Neural crest cell (in vitro differentiated cells): ENCODE data around the gene ABHD8. TPM values are rescaled to one million over a fixed set of nuclear protein-coding genes. Genes with fewer than 3 reads are reported as not detected.

Source experiments
- DNase-seq: peaks from one replicate; pipeline ENCODE4 v3.0.0; 2021; ENCODE audit warnings: low read depth, mixed read lengths, low spot score
- H3K27ac Mint-ChIP-seq: one replicate; pipeline ENCODE4 v1.8.0; 2021; ENCODE audit warnings: mild to moderate bottlenecking, mixed read lengths; ENCODE audit not compliant: unreplicated experiment
- H3K27me3 Mint-ChIP-seq: 2 replicates; pipeline ENCODE4 v1.8.0; 2021; ENCODE audit warnings: low read depth, mild to moderate bottlenecking, mixed read lengths
- H3K36me3 Mint-ChIP-seq: 2 replicates; pipeline ENCODE4 v1.8.0; 2021; ENCODE audit warnings: low read depth, mild to moderate bottlenecking, mixed read lengths
- H3K4me1 Mint-ChIP-seq: 2 replicates; pipeline ENCODE4 v1.8.0; 2021; ENCODE audit warnings: mixed read lengths
- H3K4me3 Mint-ChIP-seq: one replicate; pipeline ENCODE4 v1.8.0; 2021; ENCODE audit warnings: mild to moderate bottlenecking, mixed read lengths
- H3K9me3 Mint-ChIP-seq: 2 replicates; pipeline ENCODE4 v1.8.0; 2021; ENCODE audit warnings: mixed read lengths
- total RNA-seq: library from RNA; stranded (reverse); gene quantifications from 2 replicates; pipeline ENCODE4 v1.2.1, GENCODE V29; 2021
- TF ChIP-seq, protein P1 (sequence below): fragments of 200-600 bp; sonication (generic); conservative IDR thresholded peaks from 2 replicates; pipeline ENCODE4 v1.5.0; 2021; ENCODE audit warnings: antibody characterized with exemption, mild to moderate bottlenecking

ABHD8 gene
- total RNA-seq, 1 donor from 2014 or later: 8.5 TPM

GRCh38 chr19:17320435-17320834 lies 17.2 kb upstream of the ABHD8 start:
- no peaks in the 10 kb centered on the region for H3K36me3 Mint-ChIP-seq
- H3K9me3 Mint-ChIP-seq: no peaks in the 10 kb centered on the region
- H3K4me3 Mint-ChIP-seq: no peak overlapping the region
- no peak for DNase-seq
- no peak overlapping the region for H3K27ac Mint-ChIP-seq
- TF ChIP-seq, protein P1, sequence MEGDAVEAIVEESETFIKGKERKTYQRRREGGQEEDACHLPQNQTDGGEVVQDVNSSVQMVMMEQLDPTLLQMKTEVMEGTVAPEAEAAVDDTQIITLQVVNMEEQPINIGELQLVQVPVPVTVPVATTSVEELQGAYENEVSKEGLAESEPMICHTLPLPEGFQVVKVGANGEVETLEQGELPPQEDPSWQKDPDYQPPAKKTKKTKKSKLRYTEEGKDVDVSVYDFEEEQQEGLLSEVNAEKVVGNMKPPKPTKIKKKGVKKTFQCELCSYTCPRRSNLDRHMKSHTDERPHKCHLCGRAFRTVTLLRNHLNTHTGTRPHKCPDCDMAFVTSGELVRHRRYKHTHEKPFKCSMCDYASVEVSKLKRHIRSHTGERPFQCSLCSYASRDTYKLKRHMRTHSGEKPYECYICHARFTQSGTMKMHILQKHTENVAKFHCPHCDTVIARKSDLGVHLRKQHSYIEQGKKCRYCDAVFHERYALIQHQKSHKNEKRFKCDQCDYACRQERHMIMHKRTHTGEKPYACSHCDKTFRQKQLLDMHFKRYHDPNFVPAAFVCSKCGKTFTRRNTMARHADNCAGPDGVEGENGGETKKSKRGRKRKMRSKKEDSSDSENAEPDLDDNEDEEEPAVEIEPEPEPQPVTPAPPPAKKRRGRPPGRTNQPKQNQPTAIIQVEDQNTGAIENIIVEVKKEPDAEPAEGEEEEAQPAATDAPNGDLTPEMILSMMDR: no peak
- no peaks in the 10 kb centered on the region for H3K27me3 Mint-ChIP-seq
- H3K4me1 Mint-ChIP-seq: no peaks in the 10 kb centered on the region

DNA sequence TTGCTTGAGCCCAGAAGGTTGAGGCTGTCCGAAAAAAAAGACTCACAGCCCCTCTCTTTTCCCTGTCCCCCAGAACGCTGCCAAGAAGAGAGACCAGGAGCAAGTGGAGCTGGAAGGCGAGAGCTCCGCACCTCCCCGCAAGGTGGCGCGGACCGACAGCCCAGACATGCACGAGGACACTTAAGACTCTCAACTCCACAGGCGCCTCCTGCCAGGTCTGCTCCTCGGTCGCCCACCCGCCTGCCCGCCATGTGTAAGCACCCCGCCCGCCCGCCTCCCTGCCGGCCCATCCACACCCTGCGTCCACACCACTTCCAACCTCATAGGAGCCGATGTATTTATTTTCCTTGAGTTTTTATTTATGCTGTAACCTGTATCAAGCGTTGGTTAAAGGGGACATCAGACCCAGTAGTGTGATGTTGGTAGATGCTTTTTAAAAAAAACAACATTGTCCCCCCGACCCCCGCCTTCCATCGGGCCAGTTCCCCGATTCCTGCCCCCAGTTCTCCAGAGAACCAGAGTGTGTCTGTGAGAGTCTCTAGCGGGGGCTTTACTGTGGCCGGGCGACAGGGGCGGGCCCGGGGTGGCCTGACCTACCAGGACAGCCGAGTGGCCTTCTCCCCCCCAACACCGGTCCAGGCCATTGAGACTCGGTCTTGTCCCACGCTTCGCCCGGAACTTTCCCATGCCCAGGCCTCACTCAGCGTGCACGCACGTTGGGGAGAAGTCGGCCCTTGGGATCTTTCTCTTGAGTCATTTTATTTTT lies 16.4 kb upstream of the ABHD8 start:
- Mint-ChIP-seq H3K27ac (no peak overlapping the region), H3K4me3 (no peak overlapping the region), H3K9me3 (no peaks in the 10 kb centered on the region), H3K4me1 (no peaks in the 10 kb centered on the region), H3K27me3 (no peaks in the 10 kb centered on the region), H3K36me3 (no peaks in the 10 kb centered on the region)
- TF ChIP-seq, protein P1: no peak
- no peak for DNase-seq

DNA sequence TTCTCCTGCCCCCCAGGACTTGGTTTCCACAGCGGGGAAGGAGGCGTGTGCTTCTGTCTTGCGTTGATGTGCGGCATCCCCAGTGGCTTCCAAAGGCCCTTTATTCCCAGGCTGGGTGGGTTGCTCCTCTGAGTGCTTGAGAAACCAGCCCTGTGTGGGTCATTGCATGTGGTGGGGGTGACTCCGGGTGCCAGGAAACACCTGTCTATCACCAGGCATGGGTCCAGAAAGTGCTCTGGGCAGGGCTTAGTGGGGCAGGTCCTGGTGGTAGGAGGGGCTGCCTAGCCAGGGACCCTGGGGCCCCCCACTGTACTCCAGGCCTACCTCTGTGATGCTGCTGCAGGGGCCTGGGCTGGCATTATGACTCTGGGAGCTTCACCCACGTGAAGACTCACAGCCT lies 15.7 kb upstream of the ABHD8 start:
- Mint-ChIP-seq H3K4me3 (no peak overlapping the region), H3K36me3 (no peaks in the 10 kb centered on the region), H3K27ac (no peak overlapping the region), H3K27me3 (no peaks in the 10 kb centered on the region), H3K9me3 (no peaks in the 10 kb centered on the region), H3K4me1 (no peaks in the 10 kb centered on the region)
- DNase-seq: no peak
- TF ChIP-seq, protein P1: no peak

DNA sequence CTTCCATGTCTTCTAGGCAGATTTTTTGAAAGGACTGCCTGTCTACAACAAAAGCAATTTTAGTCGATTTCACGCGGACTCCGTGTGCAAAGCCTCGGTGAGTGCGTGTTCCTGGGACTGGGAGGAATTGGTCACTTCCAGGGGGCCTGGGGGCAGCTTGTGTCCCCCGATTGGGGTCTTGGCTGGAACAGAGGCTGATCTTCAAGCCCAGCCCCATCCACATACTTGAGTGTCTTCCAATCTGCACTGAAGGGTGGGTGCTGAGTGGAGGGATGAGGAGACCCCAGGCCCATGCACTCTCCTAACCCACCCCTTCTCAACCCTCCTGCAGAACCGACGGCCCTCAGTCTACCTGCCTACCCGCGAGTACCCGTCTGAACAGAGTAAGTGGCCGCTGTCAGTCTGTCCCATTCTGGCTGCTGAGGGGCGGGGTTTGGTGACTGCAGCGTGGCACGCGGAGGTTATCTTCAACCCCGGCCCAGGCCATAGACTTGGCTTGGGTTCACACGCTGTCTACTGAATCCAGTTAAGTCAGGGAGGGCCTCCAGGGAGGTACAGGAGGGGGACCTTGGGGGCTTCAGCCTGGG lies 10.9 kb upstream of the ABHD8 start:
- no peaks in the 10 kb centered on the region for H3K9me3 Mint-ChIP-seq
- no peak overlapping the region for H3K27ac Mint-ChIP-seq
- H3K36me3 Mint-ChIP-seq: no peaks in the 10 kb centered on the region
- H3K4me1 Mint-ChIP-seq: peaks cover 19% of the 10 kb centered on the region
- peak overlapping the region; percentile 23 for H3K4me3 Mint-ChIP-seq
- no peak for DNase-seq
- TF ChIP-seq, protein P1: no peak
- no peaks in the 10 kb centered on the region for H3K27me3 Mint-ChIP-seq

DNA sequence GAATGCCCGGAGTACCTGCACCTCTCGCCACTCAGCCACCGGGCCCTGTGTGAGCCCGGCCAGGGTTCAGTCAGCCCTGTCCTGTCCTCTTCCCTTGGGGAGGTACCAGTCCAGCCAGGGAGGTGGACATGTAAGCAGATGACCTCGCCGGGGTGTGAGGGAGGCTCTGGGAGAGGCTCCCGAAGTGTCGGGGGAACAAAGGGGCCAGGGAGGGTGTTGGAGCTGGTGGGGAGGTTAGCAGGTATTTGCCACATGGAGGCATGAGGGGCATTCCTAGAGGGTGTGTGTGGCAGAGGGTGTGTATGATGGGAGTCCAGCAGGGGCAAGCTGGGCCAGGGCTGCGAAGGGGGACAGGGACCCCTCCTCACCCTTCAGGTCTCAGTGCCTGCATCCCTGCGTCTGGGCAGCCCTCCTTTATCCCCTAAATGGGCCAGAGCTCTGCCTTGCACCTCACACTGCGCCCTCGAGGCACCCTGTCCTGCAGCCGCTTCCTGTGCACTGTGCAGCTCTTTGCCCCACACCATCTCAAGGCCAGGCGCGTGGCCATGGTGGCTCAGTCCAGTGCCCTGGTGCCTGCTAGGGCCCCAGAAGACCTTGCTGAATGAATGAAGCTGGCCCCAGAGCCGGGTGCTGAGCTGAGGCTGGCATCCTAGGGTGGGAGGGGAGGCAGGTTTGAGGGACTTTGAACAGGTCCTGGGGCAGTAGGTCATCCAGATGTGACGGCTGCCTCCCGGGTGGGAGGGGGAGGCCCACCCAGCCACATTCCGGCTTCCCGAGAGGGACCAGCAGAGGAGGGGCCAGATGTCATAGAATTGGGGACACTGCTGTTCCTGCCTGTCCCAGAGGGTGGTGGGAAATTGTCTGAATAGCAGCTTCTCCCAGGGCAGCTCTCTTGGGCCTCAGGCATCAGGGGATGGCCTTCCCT lies 9.2 kb upstream of the ABHD8 start:
- no peaks in the 10 kb centered on the region for H3K9me3 Mint-ChIP-seq
- TF ChIP-seq, protein P1: no peak
- DNase-seq: no peak
- no peaks in the 10 kb centered on the region for H3K27me3 Mint-ChIP-seq
- H3K4me3 Mint-ChIP-seq: peak overlapping the region; percentile 77
- H3K27ac Mint-ChIP-seq: no peak overlapping the region
- H3K4me1 Mint-ChIP-seq: peaks cover 29% of the 10 kb centered on the region
- no peaks in the 10 kb centered on the region for H3K36me3 Mint-ChIP-seq
